HG02763 (cell line): ENCODE results near the gene PDE4DIP.
"Not testable (repeated sequence)": the region's sequence is repeated elsewhere in the genome, so short reads cannot be mapped to it uniquely, and the experiment has no call there.

Experiments
- ATAC-seq: cut with Tn5 transposase; IDR thresholded peaks from one replicate; pipeline ENCODE4 v1.9.1; 2021; ENCODE audit warnings: mild to moderate bottlenecking, moderate library complexity; ENCODE audit not compliant: unreplicated experiment

Gene PDE4DIP

DNA sequence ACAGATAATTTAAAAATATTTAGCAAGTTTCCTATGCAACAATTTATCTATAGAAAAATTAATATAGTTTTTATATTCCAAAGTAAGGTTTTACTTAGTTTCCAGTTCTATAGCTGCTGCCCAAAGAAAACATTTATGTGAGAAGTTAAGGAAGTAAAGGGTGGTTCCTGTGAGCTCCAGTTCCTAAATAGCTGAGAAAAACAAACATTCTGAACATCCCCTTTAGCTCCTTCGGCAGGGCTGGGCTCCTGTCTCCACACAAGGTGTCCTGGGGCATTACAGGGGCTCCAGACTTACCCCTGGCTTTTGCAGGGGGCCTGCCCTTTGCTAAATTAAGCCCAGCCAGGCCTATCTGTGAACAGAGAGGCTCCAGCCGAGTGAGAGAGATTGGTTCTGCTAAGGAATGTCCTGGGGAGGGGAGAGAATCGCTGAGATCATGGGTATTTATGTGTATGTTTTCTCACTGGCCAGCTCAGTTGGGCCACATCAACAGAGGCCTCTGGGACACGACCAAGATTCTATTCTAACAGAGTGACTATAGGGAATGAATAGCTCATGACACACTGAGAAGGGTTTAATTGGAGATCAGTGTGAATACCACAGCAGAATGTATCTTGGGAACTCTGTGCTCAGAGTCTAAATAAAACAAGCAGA is 72.6 kb downstream of the PDE4DIP start:
- not testable (repeated sequence) for ATAC-seq

DNA sequence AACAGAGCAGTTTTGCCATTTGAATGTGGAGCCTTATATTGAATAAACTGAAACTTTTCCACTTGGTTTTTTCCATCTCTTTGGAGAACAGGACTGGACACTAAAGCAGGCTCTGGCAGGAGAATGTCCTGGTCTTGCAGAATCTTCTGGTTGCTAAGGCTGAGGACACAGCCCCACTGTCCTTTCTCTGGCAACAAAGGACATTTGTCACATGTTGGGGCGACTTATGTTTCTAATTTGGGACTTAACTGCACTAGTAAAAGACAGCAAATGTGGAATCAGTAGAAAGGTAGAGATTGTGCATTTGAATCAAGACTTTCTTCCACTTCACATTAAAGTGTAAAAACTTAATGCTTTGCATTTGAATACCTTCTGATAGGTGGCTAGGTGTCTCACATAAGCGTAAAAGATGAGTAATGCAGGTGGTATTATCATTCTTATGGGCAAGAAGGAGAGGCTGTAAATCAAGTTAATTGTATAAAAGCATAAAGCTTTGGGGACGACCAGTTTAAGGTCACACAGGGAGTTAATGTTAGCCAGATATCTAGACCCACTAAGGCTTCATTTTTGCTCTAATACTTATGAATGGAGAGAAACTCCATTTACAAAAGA is 74.7 kb downstream of the PDE4DIP start:
- ATAC-seq: not testable (repeated sequence)

DNA sequence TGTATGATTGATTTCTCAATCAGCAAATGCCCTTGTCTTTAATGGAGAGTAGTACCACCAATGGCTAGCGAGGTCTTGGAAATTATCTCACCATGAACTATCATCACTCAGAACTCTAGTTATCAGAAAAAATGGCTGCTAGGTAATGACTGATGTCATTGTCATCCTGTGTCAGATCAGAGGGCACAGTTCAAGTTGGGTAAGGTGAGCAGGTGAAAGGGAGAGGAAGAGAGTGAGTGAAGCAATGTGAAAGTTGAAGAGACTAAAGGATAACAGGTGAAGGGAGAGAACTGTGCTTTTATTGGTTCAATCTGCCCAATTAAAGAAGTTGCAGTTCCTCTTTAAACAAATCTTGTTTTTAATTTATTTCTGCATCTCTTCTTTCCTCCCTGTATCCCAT is 76.8 kb downstream of the PDE4DIP start:
- ATAC-seq: not testable (repeated sequence)

DNA sequence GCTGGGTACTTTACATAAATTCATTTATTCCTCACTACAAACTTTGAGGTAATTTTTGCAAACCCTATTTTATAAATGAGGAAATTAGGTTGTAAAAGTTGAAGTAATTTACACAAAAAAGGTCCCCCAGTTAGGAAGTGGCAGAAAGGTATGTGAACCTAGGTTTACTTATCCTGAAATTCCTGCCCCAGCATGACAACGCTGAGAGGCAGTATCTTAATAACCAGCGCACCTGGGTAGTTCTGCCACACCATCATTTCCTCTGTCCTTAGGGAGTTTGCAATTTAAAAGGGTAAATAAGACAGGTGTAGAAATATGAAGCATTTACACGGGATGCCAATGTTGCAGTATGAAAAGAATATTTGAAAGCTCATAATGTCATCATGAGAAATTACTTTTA is 79.6 kb downstream of the PDE4DIP start:
- ATAC-seq: not testable (repeated sequence)

DNA sequence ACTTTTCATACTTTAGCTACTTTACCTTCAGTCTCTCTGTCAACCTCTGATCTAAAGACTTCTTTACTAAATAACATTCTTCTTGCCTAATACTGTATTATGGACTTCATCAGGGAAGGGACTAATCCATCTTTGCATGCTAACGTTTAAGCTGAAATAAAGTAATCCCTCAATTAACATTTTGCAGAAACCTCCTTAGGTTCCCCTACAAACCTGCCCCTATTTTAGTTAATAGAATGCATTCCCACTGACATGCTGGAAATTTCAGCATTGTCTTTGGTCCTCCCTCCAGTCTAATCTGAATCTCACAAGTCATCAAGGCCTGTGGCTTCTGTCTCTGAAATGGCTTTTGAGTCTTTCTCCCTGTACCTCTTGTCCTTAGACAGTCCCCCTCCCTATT is 83.4 kb downstream of the PDE4DIP start:
- ATAC-seq: not testable (repeated sequence)

DNA sequence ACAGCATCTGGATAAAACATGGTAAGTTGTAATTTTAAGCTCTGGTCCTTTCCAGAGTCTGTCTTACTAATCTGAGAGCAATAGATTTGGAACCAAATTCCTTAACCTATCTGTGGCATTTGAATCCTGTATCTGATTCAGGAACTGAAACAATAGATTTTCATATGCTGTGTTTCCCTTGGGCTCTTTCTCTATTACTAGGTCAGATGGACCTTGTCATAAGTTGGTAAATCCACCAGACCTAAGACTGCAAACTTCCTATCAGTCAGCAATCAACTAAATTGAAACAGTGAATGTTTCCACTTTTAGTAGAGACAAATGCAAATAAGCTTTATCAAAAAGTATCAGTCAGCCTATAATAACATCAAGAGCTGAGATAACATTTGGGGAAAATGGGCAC is 85.0 kb downstream of the PDE4DIP start:
- not testable (repeated sequence) for ATAC-seq

DNA sequence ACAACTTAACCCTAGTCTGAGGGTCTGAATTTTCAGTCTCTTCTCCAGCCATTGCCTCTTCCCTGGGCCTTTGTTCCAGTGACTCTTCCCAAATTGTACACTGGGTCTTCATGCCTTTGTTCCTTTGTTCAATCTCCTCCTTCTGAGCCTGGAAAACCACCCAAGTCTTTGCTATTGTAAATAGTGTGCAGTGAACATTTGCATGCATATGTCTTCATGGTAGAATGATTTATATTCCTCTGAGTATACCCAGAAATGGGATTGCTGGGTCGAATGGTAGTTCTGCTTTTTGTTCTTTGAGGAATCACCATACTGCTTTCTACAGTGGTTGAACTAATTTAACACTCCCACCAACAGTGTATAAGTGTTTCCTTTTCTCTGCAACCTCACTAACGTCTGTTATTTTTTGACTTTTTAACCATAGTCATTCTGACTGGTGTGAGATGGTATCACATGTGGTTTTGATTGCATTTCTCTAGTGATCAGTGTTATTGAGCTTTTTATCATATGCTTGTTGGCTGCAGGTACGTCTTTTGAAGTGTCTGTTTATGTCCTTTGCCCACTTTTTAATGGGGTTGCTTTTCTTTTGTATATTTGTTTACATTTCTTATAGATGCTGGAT is 91.3 kb downstream of the PDE4DIP start:
- not testable (repeated sequence) for ATAC-seq

DNA sequence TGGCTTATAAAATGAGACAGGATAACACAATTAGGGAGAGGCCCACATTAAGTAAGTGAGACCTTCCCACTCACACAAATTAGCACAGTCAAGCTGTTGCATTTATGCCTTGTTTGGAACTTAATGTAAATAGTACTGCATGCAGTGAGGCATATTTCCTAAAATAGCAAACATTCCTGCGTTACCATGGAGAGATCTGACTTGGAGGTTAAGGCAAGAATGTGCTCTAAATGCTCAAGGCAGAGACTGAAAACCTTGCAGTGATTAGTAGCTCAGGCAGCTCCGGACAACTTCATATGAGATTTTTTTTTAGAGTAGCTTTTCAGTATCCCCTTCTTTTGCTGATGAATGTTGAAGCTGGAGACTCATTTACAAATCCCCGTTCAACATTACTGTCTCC is 98.7 kb downstream of the PDE4DIP start:
- not testable (repeated sequence) for ATAC-seq

DNA sequence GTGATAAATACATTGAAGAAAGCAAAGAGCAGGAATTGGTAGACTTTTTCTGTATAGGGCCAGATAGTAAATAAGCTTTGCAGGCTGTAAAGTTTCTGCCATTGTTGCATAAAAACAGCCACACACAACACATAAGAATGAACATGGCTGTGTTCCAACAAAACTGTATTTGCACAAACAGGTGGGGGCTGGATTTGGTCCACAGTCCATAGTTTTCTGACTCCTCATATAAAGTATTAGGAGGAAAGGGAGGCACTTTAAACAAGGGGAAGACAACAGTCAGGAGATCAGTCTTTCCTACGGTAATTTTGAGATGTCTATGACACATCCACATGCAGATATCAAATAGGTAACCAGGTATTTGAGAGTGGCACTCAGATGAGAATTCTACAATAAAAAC is 100.9 kb downstream of the PDE4DIP start:
- ATAC-seq: not testable (repeated sequence)

DNA sequence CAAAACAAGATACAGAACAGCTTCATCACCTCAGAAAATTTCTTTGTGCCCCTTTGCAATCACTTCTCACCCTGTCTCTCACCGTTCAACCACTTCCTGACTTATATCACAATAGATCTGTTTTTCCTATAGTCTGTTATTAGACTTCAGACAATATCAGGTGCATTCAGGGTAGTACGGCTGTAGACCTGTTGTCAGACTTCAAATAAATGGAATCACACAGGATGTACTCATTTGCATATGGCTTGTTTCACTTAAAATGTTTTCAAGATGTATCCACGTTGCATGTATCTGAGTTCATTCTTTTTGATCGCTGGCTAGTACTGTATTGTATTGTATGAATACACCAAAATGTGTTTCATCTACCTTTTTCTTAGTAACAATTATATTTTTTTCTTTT is 104.5 kb downstream of the PDE4DIP start:
- not testable (repeated sequence) for ATAC-seq

DNA sequence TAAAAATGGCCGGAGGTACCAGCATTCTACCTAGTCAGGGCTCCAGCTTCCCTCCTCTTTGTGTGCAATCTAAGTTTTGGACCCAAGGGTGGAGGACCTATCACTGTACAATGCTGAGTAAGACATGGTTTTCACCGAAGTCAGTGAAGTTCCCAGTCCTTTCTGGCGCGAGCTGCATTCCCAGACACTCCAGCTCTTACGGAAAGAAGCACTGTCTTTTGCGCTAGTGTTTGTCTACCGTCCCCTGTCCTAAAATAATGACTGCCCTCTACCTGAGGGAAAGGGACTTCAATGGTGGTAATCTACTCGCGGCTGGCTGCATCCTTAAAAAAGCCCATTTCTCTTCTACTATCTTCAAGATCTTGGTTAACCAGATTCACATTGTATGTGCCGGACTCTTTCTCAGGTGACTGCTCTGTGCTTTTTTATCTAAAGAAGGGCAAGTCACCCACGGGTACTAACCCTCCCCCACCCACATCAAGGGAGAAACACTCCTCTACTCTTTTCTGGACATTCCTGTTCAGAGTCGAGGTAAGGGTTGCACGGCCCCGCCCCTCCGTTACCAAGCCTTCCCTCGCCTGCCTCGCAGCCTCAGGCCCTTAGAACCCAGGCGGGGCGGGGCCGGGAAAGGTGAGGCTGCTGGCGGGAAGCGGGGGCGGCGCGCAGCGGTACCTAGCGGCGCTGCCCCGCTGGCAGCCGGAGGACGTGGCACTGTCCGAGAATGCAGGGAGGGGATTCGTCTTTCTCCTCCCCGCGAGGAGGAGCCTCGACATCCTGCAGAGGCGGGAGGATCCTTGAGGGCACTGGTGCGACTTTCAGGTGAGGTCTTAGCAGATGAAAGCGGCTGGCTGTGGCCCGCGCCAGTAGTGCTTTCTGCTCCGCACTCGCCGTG is 107.4 kb downstream of the PDE4DIP start:
- ATAC-seq: peak; percentile 60

DNA sequence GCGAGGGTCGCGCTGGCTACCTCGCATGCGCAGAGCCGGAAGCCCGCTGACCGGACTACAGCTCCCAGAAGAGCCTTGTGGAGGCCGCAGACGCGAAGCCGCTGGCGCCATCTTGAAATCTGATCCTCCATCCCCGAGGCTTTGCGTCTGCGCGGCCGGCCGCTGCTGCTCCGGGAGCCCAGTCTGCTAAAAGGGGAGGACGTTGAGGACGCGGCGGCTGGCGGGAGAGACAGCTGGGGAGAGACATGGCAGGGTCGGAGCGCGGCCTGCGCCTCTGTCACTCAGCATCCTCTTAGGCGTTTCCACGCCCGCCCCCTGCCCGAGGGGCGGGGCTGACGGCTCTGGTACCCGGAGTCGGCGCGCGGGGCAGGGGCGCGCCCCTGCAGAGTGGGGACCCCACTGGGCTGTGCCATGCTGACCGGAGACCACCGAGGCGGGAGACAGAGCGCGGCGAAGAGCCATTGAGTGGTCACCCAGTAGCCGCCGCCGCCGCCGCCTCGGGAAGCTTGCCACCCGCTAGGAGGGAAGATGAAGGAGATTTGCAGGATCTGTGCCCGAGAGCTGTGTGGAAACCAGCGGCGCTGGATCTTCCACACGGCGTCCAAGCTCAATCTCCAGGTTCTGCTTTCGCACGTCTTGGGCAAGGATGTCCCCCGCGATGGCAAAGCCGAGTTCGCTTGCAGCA is 108.2 kb downstream of the PDE4DIP start:
- peak; percentile 82 for ATAC-seq

DNA sequence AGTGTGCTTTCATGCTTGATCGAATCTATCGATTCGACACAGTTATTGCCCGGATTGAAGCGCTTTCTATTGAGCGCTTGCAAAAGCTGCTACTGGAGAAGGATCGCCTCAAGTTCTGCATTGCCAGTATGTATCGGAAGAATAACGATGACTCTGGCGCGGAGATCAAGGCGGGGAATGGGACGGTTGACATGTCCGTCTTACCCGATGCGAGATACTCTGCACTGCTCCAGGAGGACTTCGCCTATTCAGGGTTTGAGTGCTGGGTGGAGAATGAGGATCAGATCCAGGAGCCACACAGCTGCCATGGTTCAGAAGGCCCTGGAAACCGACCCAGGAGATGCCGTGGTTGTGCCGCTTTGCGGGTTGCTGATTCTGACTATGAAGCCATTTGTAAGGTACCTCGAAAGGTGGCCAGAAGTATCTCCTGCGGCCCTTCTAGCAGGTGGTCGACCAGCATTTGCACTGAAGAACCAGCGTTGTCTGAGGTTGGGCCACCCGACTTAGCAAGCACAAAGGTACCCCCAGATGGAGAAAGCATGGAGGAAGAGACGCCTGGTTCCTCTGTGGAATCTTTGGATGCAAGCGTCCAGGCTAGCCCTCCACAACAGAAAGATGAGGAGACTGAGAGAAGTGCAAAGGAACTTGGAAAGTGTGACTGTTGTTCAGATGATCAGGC is 108.8 kb downstream of the PDE4DIP start:
- peak; percentile 2 for ATAC-seq

DNA sequence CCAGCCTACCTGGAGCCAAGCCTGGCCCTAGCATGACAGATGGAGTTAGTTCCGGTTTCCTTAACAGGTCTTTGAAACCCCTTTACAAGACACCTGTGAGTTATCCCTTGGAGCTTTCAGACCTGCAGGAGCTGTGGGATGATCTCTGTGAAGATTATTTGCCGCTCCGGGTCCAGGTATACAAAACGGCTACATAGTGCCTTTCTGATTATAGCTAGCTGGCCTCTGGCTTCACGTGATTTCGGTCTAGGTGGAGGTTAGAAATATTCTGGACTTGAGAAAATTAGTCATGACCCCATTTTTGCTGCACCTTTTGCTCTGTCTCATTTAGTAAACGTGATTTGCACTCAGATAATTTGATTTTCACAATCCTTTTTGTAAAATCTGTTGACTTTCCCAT is 109.5 kb downstream of the PDE4DIP start:
- not testable (repeated sequence) for ATAC-seq

DNA sequence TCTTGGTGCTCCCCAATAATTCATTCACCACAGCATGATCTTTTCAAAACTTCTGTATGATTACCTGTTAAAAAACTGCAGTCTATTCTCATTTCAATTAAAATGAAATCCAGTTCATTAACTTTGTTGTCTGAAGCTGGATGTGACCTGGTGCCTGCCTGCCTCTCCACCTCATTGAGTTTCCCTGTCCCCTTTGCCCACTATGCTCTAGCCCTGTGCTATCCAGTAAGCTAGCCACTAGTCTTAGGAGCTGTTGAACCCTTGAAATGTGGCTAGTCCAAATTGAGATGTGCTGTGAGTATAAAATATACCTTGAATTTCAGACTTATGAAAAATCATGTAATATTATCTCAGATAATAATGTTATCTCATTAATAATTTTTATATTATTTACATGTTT is 114.1 kb downstream of the PDE4DIP start:
- not testable (repeated sequence) for ATAC-seq

DNA sequence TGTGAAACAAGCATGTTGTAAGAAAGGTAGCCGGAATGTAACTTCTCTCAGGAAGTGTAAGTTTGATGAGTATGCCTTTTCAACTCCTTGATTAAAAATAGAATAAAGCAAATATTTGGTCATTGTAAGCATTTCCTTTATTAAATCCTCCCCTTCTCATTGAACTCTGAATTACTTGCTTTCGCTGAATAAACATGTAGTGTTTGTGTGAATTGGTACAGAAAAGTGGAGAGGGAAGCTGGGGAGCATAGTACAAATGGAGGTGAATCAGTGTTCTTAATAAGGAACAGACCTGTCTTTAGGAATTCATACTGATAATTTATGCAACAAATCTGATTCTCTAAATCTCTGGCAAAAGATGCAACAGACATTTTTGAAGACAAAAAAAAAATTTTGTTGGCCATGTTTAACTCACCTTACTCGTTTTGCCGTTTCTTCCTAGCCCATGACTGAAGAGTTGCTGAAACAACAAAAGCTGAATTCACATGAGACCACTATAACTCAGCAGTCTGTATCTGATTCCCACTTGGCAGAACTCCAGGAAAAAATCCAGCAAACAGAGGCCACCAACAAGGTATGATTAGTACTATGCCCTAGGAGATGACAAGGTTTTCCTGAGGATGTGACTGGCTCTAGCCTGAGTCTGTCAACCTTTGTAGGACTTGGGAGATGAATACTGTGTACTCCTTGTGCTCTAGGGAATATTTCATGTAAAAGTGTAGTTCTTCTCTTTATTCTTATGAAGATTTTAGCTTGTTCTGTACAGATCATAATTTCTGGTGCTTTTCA is 116.2 kb downstream of the PDE4DIP start:
- not testable (repeated sequence) for ATAC-seq

DNA sequence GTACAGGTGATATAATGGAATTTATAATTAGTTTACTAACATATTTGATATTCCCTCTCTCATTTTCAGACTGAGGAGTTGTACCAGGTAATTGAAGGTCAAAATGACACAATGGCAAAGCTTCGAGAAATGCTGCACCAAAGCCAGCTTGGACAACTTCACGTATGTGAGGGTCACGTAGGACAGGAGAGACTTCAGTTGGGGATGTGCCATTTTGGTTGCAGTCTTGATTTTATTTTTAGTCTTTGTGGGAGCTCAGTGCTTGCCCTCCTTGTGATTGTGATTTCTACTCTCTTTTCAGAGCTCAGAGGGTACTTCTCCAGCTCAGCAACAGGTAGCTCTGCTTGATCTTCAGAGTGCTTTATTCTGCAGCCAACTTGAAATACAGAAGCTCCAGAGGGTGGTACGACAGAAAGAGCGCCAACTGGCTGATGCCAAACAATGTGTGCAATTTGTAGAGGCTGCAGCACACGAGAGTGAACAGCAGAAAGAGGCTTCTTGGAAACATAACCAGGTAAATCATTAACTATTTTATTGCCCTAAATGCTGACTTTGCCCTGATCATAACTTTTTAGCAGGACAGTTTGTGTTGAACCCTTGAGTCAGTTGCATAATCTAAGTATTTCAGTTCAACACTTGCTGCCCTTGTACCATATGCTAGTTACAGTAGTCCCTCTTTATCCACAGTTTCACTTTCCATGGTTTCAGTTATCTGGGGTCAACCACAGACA is 118.1 kb downstream of the PDE4DIP start:
- ATAC-seq: not testable (repeated sequence)

DNA sequence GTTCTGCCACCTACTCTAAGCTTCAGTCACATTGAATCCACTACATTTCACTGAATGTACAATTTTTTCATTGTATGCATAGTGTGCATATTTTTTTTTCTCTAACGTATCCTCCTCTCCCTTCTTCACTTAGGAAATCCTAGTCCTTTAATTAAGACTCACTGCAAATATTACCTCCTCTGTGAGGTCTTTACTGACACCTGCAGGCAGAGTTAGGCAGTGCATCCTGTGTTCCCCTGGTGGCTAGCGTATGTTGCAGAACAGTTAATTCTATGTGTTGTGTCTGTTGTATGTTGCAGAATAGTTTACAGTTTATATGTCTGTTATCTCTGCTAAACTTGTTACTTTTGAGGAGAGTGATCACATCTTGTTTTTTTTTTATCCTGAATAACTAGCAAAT is 121.9 kb downstream of the PDE4DIP start:
- peak; percentile 45 for ATAC-seq

DNA sequence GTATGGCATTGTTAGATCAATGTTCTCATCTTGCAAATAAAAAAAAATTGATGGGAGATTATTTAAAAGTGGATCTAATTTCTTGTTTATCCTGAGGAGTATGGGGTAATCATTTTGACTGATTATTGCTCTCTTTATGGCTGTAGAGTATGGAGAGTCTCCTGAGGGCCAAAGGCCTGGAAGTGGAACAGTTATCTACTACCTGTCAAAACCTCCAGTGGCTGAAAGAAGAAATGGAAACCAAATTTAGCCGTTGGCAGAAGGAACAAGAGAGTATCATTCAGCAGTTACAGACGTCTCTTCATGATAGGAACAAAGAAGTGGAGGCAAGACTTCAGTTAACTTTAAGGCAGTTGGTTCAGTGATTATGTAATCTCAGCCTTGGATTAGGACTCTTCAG is 123.4 kb downstream of the PDE4DIP start:
- not testable (repeated sequence) for ATAC-seq
